Loucy (cell line): Measurements from ENCODE around the gene TMED9.

ENCODE experiments used
- EZH2phosphoT487 ChIP-seq: fragments of 200-600 bp; IDR thresholded peaks from 2 replicates; pipeline ENCODE4 v1.6.1; 2018; ENCODE audit warnings: antibody characterized with exemption, mild to moderate bottlenecking, moderate library complexity, borderline replicate concordance
- TF ChIP-seq, protein P1 (sequence below): fragments of 200-600 bp; sonication (generic); conservative IDR thresholded peaks from 2 replicates; pipeline ENCODE4 v1.5.1; 2014; ENCODE audit warnings: mild to moderate bottlenecking, antibody characterized with exemption, low read length

DNA sequence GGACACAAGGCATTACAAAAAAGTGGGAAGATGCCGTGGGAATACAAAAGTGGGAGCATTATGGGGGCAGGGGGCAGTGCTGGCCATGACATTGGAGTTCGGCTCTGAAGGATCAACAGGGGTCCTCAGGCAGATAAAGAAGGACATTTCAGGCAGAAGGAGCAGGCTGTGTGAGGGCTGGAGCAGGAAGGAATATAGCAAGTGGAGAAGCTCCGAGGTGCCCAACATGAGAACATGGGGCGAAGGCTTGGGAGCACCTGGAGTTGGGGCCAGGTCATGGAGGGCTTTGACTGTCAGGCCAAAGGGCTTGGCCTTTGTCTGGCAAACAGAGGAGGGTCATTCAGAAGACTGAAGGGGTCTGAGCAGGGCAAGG is 10.4 kb downstream of the TMED9 start:
- TF ChIP-seq, protein P1, sequence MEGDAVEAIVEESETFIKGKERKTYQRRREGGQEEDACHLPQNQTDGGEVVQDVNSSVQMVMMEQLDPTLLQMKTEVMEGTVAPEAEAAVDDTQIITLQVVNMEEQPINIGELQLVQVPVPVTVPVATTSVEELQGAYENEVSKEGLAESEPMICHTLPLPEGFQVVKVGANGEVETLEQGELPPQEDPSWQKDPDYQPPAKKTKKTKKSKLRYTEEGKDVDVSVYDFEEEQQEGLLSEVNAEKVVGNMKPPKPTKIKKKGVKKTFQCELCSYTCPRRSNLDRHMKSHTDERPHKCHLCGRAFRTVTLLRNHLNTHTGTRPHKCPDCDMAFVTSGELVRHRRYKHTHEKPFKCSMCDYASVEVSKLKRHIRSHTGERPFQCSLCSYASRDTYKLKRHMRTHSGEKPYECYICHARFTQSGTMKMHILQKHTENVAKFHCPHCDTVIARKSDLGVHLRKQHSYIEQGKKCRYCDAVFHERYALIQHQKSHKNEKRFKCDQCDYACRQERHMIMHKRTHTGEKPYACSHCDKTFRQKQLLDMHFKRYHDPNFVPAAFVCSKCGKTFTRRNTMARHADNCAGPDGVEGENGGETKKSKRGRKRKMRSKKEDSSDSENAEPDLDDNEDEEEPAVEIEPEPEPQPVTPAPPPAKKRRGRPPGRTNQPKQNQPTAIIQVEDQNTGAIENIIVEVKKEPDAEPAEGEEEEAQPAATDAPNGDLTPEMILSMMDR, result no peak
- no peak for TF ChIP-seq EZH2phosphoT487
